T follicular helper cell (primary cell): Measurements from ENCODE around the gene NYAP2.

Experiments
- DNase-seq: peaks from one replicate; pipeline ENCODE4 v3.0.0-alpha.2; 2020; ENCODE audit warnings: low read depth

NYAP2 gene

DNA sequence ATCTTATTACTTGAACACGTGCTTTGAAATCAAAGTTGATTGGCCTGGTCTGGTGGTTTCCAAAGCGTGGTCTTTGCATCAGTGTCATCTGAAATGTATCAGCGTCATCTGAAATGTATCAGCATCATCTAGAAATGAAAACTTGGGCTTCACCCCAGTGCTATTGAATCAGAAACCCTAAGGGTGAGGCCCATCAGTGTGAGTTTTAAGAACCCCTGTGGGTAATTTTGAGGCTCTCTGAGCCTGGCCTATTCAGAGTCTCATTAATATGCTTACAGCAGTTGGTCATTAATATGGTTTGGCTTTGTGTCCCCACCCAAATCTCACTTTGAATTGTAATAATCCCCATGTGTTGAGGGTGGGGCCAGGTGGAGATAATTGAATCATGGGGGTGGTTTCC is 85.2 kb downstream of the NYAP2 start:
- DNase-seq, result no peak

DNA sequence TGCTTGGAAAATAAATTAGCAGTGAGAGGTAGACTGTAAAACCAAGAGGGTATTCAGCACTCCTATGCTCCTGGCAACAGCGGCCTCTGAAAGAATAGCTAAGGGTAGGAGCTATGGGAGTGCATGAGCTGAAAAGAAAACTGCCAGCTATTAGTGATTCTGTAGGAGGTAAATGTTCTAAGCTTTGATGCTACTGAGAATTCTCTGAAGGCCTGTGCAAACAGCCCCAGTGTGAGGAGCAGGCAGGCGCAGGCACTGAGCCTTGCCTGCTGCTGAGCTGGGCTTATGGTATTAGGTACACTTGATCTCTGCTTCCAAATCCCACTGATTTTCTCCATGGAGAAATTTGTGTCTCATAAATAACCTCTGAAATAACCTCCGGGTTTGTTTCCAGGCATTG is 86.7 kb downstream of the NYAP2 start:
- DNase-seq, result no peak

DNA sequence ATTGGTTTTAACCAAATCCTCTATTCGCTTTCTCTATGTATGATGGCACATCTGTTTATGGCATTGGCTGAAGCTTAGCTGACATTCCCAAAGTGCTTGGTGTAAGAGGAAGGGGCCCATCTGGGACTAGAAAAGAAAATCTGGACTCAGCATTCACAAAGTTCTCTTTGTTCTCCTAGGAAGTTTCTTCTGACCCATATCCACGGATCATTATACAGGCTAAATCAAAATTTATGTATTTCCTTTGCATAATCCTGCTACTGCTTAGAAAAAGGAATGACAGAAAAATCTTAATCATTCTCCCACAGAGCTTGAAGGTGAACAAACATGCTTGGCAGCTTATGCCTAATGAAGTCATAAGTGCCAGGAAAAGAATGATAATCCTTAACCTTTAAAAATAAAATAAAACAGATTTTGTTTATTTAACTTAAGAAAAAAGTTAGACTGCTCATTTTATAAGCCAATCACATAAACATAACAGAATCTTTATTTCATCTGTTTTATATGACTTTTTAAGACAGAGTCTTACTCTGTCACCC is 88.4 kb downstream of the NYAP2 start:
- DNase-seq, result no peak

DNA sequence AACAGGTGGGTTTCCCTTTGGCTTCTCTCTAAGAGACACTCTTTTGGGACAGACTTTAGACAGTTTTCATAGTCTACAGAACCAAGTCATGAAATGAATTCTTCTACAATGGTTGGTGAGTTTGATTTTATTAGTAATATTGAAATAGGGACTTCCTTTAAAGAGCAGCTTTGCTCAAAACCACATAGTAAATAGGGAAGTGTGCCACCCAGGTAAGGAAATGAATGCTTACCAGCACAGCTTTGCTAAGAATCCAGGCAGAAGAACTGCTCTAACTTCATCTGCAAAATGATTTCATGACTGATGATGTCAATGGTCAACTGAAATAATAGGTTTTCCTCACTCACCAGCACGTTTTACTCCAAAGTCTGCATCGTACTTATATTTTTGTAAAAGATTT is 89.2 kb downstream of the NYAP2 start:
- DNase-seq, result no peak

DNA sequence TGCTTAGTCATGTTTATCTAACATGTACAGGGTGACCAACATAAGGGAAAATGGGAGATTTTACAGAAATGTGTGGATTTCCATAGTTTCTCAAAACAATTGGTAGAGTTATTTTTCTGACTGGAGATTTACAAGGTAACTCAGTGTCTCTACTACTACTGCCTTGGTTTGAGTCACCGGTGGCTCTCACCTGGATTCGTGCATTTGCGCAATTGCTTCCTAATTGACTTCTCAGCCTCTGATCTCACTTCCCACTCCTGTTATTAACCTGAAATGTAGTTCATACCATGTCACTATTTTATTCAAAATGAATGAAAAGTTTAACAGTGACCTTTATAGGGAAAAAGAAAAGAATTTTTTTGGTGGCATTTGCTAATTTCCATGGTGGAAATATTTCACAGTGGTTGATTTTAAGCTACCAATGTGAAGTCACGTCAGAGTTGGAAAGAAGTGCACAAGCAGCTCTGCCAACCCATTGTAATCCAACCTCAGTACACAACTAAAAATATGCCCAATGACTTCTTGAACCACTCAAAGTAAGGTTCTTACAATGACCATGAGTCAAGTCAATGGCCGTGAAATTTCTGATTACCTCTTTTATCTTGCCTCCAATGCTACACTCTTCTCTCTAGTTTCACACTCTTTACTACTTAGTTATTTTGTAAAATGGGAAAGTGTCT is 94.0 kb downstream of the NYAP2 start:
- DNase-seq, result no peak

DNA sequence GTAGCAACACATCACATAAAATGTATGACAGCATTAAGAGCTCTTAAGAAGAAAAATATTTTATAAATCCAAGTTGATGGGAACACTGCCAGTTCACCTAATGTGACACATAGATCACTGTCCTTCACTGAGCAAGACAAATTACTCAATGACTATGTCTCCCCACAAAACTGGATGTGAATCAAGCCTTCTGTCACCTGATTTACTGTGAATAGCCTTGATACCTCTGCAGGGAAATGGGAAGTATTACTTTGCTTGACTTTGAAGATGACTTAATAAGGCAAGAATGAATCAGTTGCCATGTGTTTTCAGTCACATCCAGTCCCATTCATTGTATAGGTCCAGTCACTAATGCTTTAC is 94.6 kb downstream of the NYAP2 start:
- DNase-seq, result no peak

DNA sequence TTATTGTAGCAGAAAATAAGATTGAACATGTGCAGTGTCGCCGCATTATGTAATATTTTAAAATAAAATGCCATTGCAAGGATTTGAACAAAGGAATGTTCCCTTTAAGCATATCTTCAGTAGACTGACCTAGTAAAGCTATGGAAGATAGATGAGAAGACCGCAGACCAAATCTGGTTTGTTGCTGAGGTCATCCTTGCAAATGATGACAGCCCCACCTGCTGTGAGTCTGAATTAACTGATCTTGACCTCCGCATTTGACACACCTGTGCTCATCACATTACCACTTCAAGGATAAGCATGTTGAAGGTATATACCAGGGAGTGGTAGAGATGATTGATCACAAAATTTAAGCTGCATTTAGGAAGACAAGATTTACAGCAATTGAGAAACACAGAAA is 96.2 kb downstream of the NYAP2 start:
- DNase-seq, result no peak

DNA sequence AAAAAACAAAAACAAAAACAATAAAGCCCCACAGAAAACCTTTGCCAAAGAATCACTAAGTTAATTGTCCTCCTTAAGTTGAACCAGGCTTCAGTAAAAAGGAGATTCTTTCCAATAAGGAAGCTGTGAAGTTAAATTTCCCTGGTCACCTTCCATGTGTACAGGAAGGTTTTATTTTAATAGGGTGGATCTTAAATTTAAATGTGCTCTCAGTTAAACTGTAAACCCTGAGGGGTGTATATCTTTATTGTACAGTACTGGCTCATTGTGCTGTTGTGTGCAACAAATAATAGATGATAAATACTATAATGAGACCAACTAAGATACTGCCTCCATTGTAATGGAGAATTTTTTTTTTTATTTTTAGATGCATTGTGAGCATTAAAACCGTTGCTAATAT is 97.1 kb downstream of the NYAP2 start:
- DNase-seq, result no peak

DNA sequence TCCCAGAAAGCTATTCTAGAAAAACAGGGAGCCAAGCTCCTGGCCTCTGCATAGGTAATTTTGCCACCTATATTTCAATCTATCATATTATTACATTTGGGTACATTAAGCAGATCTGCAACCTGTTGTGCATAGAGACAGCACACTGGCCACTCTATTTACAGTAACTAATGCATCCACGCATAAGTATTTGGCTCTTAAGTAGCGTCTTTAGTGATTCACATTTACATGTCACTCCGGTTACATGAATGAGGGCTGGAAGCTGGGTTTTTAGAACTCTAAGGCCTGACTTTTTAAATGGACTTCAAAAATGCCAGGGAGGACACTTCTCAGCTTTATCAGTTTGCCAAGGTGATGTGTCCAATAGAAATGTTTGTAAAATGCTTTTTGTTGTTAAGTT is 97.7 kb downstream of the NYAP2 start:
- DNase-seq, result no peak

DNA sequence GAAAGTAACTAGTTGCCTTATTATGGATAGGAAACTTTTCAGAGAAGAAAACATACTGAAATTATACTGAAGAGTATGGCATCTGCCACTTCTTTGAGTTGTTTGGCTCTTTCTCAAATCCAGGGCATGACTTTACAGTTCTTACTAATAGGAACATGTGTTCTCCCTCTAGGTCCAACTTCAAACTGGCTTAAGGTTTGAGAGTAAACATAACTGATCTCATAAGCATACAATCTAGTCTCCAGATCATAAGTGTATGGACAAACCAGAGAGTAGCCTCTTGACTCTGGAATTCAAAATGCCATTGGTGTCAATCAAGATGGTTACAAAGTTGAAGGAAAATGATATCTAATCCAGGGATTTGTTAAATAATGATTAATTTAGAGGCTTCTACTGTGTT is 101.5 kb downstream of the NYAP2 start:
- no peak for DNase-seq

DNA sequence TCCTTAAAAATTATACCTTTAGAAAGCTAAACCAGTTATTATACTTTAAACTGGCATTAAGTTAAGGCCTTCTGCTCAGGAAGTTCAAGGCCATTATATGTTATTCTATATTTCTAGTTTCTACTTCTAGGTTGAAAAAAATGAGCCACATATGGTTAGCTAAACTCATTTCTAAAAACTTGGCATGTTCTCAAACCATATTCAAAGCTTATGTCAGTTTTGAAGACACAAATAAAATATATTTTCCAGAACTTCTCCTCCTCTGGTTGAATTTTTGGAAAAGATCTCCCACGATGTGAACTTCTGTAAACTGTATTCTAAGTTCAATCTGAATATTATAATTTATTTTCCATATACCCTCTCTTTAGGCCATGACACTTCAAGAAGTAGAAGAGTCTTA is 103.5 kb downstream of the NYAP2 start:
- no peak for DNase-seq

DNA sequence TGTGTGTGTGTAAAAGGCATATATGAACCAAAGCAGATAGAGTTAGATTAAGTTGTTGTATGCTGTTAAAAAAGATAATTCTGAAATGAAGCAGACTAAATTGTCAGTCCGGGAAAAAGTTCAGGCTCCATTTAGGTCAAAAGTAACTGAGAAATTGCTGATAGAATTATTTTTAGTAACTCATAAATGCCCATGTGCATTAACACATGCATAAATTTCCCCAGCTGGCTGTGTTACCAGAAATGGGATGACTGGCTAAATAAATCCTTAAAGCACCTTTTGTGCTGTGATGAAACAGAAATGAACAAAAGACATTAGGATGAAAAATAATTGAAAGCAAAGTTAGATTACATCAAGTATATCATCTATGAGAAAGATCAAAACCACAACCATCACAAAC is 111.3 kb downstream of the NYAP2 start:
- DNase-seq, result no peak

DNA sequence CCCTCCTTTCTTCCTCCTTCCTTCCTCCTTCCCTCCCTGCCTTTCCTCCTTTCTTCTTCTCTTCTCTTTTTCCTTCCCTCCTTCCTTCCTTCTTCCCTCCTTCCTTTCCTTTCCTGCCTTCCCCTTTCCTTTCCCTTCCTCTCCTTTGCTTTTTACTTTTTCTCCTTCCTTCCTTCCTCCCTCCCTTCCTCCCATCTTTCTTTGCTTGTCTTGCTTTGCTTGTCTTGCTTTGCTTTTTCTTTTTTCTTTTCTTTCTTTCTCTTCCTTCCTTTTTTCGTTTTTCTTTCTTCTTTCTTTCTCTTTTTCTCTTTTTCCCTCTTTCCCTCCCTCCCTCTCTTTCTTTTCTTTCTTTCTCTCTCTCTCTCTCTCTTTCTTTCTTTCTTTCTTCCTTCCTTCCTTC is 113.0 kb downstream of the NYAP2 start:
- no peak for DNase-seq

DNA sequence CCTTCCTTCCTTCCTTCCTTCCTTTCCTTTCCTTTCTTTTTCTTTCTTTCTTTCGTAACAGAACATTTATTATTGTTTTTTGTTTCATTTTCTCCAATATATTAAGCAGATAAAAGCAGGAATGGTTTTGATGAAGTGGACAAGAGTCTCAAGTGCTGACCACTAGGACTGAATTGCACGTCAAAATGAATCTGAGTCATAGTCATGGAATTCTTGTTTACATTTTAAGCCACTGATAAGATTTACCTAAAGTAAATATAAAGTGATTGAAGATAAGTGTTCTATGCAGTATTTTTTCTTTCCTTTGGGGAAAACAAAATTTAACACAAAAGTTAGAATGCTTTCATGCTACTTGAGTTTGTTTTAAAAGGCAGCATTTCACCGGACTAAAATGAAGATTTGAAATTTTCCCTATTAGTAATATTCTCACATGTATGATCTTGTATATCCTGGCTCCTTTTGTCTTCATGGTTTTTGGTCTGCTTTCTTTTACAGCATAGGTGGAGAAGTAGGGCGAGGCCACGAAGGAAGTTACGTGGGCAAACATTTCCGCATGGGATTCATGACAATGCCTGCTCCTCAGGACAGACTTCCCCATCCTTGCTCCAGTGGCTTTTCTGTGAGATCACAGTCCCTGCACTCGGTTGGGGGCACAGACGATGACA is 113.5 kb downstream of the NYAP2 start:
- DNase-seq, result no peak

DNA sequence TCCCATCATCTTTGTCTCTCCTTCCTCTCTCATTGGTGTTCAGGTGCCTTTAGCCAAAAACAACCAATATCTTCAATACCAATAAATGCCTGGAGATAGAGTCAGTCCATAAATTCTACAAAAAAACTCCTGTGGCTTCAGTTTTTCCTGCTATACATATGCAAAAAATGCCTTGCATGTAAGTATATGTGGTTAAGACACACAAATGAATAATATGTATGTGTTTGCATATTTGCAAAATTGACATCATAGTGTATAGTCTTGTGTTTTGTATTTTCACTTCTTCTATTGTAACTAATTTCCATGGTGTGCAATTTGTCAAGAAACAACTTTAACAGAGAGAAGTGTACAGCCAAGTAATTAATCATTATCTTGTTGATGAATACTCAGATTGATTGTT is 115.5 kb downstream of the NYAP2 start:
- DNase-seq, result no peak

DNA sequence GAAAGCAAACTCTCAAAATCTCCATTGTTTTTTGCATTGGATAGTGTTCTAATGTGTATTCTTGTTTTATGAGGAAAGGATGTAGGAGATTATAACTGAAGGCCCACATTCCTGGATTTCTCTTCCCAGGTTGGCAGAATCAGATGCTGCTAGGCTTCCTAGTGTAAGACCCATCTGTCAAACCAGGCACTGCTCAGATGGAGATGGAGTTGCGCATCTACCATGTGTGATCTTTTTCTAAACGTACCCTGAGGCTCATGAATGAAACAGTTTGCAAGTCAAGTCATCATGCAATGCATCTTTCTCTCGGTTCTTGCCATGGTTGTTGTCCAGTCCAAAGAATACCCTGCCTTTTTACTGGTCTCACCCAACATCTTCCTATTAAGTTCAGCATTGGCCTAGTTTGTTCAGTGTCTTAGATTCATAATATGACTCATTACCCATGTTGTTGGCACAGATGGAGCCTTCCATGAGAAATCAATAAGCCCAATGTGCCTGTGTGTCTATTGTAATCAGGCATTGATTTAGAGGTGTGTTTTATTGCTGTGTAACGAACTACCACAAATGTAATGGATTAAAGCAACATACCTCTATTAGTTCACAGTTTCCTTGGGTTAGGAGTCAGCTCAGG is 127.4 kb downstream of the NYAP2 start:
- DNase-seq, result no peak

DNA sequence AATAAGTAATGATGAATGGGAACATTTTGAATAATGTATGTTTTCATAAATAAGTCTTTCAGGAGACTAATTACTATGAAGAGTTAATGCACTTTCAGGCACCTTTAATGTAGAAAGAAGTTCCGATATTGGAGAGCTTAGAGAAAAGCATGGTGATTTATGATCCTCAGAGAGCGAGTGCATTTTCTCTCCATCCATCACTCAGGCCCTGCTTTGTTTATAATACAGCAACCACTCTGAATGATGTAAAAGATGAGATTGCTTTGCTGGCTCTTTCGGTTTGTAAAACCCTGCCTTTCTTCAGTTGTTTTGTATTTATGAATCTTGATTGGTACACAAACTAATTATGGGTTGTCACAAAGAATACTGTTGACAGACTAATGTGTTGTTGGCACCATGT is 132.0 kb downstream of the NYAP2 start:
- DNase-seq, result no peak

DNA sequence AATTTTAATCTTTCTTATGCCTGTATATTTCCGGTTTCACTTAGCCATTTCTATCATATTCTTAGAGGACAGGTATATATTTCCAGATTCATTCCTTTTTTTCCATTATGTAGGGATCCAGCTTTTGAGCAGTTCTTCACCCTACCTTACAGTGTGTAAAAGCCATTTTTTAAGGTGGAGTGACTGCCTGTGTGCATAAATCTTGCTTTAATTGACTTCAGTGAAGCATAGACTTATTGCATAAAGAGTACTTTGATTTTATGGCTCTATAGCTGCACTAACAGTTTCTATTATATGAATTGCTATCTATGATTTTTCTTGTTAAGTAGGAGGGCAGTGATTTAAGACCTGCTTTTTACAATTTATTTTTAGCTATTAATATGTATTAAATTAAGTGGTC is 132.6 kb downstream of the NYAP2 start:
- DNase-seq, result no peak

DNA sequence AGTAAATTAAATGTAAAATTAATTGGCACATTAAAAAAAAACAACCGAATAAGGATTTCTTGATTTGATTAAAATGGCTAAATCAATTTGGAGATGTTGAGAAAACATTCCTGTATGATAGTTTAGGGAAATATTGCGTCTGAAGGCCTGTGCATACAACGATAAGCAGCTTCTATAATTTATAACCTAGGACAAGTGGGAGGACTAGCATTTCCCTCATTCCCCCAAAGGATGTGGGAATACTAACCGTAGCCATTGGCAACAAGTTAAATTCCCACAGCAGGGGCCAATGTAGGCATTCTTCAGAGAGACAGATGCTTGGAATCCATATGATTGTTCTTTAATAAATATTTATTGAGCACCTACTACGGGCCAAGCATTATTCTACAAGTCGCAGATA is 134.5 kb downstream of the NYAP2 start:
- no peak for DNase-seq

DNA sequence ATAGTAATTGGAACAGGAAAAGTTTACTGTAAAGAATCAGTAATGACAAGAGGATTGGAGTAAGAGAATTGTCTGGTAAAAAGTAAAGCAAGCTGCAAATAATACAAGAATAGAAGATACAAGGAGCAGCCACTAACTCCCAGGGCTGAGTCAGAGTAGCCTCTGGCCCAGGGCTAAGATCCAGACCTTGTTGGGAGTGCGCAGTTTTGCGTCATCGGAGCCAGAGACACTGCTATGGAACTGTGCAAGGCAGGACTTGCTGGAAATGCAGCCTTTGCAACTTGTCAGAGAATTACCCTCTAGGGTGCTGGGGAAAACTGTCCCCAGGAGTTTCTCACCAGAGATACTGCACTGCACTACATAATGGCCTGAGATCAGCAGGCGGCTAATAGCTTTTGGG is 135.2 kb downstream of the NYAP2 start:
- no peak for DNase-seq

DNA sequence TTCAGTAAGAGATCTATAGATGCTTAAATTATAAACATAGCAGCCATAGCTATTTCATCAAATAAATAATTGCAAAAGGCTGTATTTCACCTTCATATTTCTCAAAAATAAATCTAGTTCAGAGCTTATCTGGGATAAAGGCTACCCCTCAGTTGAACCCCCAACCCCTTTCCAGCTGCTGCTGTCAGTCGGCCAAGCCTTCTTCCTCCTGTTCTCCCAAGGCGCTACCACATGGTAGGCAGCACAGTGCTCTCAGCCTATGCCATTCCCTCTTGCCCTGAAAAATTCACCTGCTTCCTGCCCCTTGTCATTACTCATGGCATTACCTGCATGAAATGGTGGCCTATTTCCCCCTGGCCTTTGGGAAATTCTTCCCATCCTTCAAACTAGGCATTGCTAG is 136.5 kb downstream of the NYAP2 start:
- DNase-seq, result no peak

DNA sequence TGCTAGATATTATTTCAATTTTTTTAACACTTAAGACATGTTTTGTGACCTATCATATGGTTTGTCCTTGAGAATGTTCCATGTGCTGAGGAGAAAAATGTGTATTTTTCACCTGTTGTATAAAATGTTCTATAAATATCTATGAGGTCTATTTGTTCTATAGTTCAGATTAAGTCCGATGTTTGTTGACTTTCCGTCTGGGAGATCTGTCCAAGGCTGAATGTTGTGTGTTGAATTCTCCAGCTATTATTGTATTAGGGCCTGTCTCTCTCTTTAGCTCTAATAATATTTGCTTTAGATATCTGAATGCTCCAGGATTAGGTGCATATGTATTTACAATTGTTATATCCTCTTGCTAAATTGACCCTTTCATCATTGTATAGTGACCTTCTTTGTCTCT is 144.1 kb downstream of the NYAP2 start:
- DNase-seq, result no peak

DNA sequence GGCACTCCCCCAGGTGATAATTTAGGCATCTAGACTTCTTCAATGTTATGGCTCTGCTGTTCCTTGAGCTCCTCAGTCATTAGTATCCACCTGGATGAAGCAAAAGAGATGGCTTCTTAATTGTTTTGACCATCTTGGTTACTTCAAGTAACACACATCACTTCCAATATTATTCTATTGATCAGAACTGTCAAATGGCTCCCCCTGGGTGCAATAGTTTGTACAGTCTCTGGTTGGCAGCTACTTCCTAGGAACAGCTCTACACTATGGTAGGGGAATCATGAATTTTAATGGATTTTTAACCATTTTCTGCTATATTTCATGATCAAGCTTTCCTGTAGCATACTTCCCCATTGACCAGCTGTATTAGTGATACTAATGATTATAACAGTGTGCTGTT is 157.0 kb downstream of the NYAP2 start:
- no peak for DNase-seq
